ENCODE measurements around the gene COG8.
"Not testable (repeated sequence)": the region's sequence is repeated elsewhere in the genome, so short reads cannot be mapped to it uniquely, and the experiment has no call there.

GRCh38 chr16:69296771-69297170 lies 42.6 kb downstream of the COG8 start:
- TF ChIP-seq CTCF, POLR2A (IDR thresholded peaks at IDR 0.05): not testable (repeated sequence)
